SK-N-SH (cell line): ENCODE data around the gene TMEM259. TPM values are rescaled to one million over a fixed set of nuclear protein-coding genes. Genes with fewer than 3 reads are reported as not detected.

ENCODE experiments used
- CTCF ChIA-PET: fragments of 300-600, 350-600 bp; formaldehyde crosslinking; extraction: SDS; loops from one replicate; lab custom pipeline; 2021; lab: Yijun Ruan, JAX
- POLR2A ChIA-PET: fragments of 350-600 bp; sonication (Branson Sonifier 250); formaldehyde crosslinking; extraction: SDS; loops from one replicate; lab custom pipeline; 2020; ENCODE audit warnings: antibody characterized with exemption, inconsistent platforms; lab: Yijun Ruan, JAX
- DNase-seq: peaks from one replicate; pipeline ENCODE4 v3.0.0; 2012
- H2AFZ ChIP-seq: fragments of 200-600 bp; sonication (generic); 2 replicates; pipeline ENCODE4 v1.8.1; 2016; ENCODE audit warnings: antibody characterized with exemption, mild to moderate bottlenecking, low read depth
- H3F3A ChIP-seq: fragments of 200-600 bp; sonication (generic); replicated peaks from 2 replicates; pipeline ENCODE3; 2016; ENCODE audit warnings: antibody characterized with exemption, mild to moderate bottlenecking; ENCODE audit not compliant: insufficient read depth
- H3K27ac ChIP-seq, 2 experiments: fragments of 200-500 bp in 1 of 2; fragments of 200-600 bp in 1 of 2; sonication (Bioruptor generic) in 1 of 2; sonication (generic), shearing (Covaris generic) in 1 of 2; 2 replicates each; pipeline versions ENCODE4 v1.5.1 to v1.6.1; 2014 to 2016; ENCODE audit warnings: low read depth in 2 of 2, inconsistent platforms in 1 of 2, low read length in 1 of 2, mild to moderate bottlenecking in 1 of 2, mixed read lengths in 1 of 2
- H3K27me3 ChIP-seq: fragments of 200-600 bp; sonication (generic), shearing (Covaris generic); 2 replicates; pipeline ENCODE4 v1.6.1; 2016; ENCODE audit warnings: mixed run types; ENCODE audit not compliant: insufficient read depth
- H3K36me3 ChIP-seq, 2 experiments: fragments of 200-500 bp in 1 of 2; fragments of 200-600 bp in 1 of 2; sonication (Bioruptor generic) in 1 of 2; sonication (generic) in 1 of 2; replicated peaks in 1 of 2; 2 replicates each; pipeline versions ENCODE3 to v1.5.1; 2014 to 2016; ENCODE audit warnings: low read length in 1 of 2, mild to moderate bottlenecking in 1 of 2; ENCODE audit not compliant: insufficient read depth in 2 of 2, control insufficient read depth in 1 of 2
- H3K4me1 ChIP-seq, 2 experiments: fragments of 200-500 bp in 1 of 2; fragments of 200-600 bp in 1 of 2; sonication (Bioruptor generic) in 1 of 2; sonication (generic), shearing (Covaris generic) in 1 of 2; 2 replicates each; pipeline versions ENCODE4 v1.5.1 to v1.6.1; 2014 to 2016; ENCODE audit warnings: low read depth in 1 of 2, low read length in 1 of 2, mixed run types in 1 of 2; ENCODE audit not compliant: insufficient read depth in 2 of 2, control insufficient read depth in 1 of 2
- H3K4me2 ChIP-seq: fragments of 200-600 bp; sonication (generic), shearing (Covaris generic); 2 replicates; pipeline ENCODE4 v1.6.1; 2017; ENCODE audit warnings: mixed run types
- H3K4me3 ChIP-seq, 2 experiments: fragments of 200-500 bp in 1 of 2; fragments of 200-600 bp in 1 of 2; sonication (Bioruptor generic) in 1 of 2; sonication (generic), shearing (Covaris generic) in 1 of 2; 2 replicates each; pipeline versions ENCODE4 v1.5.1 to v1.8.1; 2014 to 2016; ENCODE audit warnings: low read depth in 2 of 2, inconsistent platforms in 1 of 2, low read length in 1 of 2, mild to moderate bottlenecking in 1 of 2, mixed read lengths in 1 of 2, moderate library complexity in 1 of 2
- H3K79me2 ChIP-seq: fragments of 200-600 bp; sonication (generic); 2 replicates; pipeline ENCODE4 v1.8.1; 2017; ENCODE audit warnings: mild to moderate bottlenecking; ENCODE audit not compliant: insufficient read depth
- H3K9ac ChIP-seq: fragments of 200-600 bp; sonication (generic); 2 replicates; pipeline ENCODE4 v1.6.1; 2017; ENCODE audit warnings: mixed run types
- H3K9me2 ChIP-seq: fragments of 200-600 bp; sonication (generic); 2 replicates; pipeline ENCODE4 v1.6.1; 2017; ENCODE audit warnings: mixed run types
- H3K9me3 ChIP-seq: fragments of 200-600 bp; sonication (generic); 2 replicates; pipeline ENCODE4 v1.6.1; 2017; ENCODE audit warnings: mixed run types, mild to moderate bottlenecking, moderate library complexity
- H4K20me1 ChIP-seq: fragments of 200-600 bp; sonication (generic); 2 replicates; pipeline ENCODE4 v1.6.1; 2017; ENCODE audit warnings: mild to moderate bottlenecking, mixed run types; ENCODE audit not compliant: insufficient read depth
- CHD2 ChIP-seq: fragments of 150-350 bp; IDR thresholded peaks from 2 replicates; pipeline ENCODE4 v1.6.1; 2018; ENCODE audit warnings: low read length; ENCODE audit not compliant: partially characterized antibody
- ELF1 ChIP-seq: IDR thresholded peaks from 2 replicates; pipeline ENCODE4 v1.4.0; 2012
- FOSL2 ChIP-seq: IDR thresholded peaks from 2 replicates; pipeline ENCODE4 v1.4.0; 2012; ENCODE audit warnings: low read depth, mild to moderate bottlenecking, moderate library complexity, borderline replicate concordance
- GATA2 ChIP-seq: sonication (generic); formaldehyde crosslinking; IDR thresholded peaks from 2 replicates; pipeline ENCODE4 v1.5.0; 2020; ENCODE audit warnings: mild to moderate bottlenecking, missing genetic modification reagents
- MEF2A ChIP-seq: IDR thresholded peaks from 2 replicates; pipeline ENCODE4 v1.4.0; 2012; ENCODE audit warnings: low read depth, borderline replicate concordance
- NRF1 ChIP-seq: IDR thresholded peaks from 2 replicates; pipeline ENCODE4 v1.6.1; 2012; ENCODE audit warnings: low read depth, mild to moderate bottlenecking, low read length
- POLR2AphosphoS5 ChIP-seq: IDR thresholded peaks from 2 replicates; pipeline ENCODE4 v1.6.1; 2012; ENCODE audit warnings: low read depth, low read length
- RXRA ChIP-seq: IDR thresholded peaks from 2 replicates; pipeline ENCODE4 v1.4.0; 2012; ENCODE audit warnings: low read depth, mild to moderate bottlenecking, borderline replicate concordance
- SIN3A ChIP-seq: IDR thresholded peaks from 2 replicates; pipeline ENCODE4 v1.6.1; 2012; ENCODE audit warnings: low read depth, mild to moderate bottlenecking, low read length, moderate library complexity, borderline replicate concordance
- TCF12 ChIP-seq: IDR thresholded peaks from 2 replicates; pipeline ENCODE4 v1.4.0; 2012
- TEAD4 ChIP-seq: IDR thresholded peaks from 2 replicates; pipeline ENCODE4 v1.4.0; 2012; ENCODE audit warnings: mild to moderate bottlenecking, borderline replicate concordance; ENCODE audit not compliant: insufficient read depth
- YY1 ChIP-seq: IDR thresholded peaks from 2 replicates; pipeline ENCODE4 v1.4.0; 2012; ENCODE audit warnings: low read depth, mild to moderate bottlenecking
- WGBS: methylation state at CpG from one replicate; pipeline ENCODE4 v1.1.6; 2017; ENCODE audit warnings: low lambda C conversion rate; 5-methylcytosine and 5-hydroxymethylcytosine counted together
- polyA plus RNA-seq, 3 experiments: library from polyadenylated mRNA; depleted of rRNA; stranded (reverse); fragments of >200 nt; gene quantifications; 2 replicates each; pipeline ENCODE4 v1.2.3, GENCODE V29; 2012
- TF ChIP-seq, protein P1 (sequence below): fragments of 150-350 bp; IDR thresholded peaks from 2 replicates; pipeline ENCODE4 v1.6.1; 2016; ENCODE audit warnings: mild to moderate bottlenecking, low read depth, low read length
- TF ChIP-seq, protein P2 (sequence below): IDR thresholded peaks from 2 replicates; pipeline ENCODE4 v1.4.0; 2012; ENCODE audit warnings: low read depth, borderline replicate concordance
- TF ChIP-seq, protein P3 (sequence below): IDR thresholded peaks from 2 replicates; pipeline ENCODE4 v1.6.1; 2012; ENCODE audit warnings: mild to moderate bottlenecking, low read depth, low read length, moderate library complexity

TMEM259 gene
- polyA plus RNA-seq, 1 of the 3 experiments (the other 2 are of a cell fraction): 138 TPM

DNA sequence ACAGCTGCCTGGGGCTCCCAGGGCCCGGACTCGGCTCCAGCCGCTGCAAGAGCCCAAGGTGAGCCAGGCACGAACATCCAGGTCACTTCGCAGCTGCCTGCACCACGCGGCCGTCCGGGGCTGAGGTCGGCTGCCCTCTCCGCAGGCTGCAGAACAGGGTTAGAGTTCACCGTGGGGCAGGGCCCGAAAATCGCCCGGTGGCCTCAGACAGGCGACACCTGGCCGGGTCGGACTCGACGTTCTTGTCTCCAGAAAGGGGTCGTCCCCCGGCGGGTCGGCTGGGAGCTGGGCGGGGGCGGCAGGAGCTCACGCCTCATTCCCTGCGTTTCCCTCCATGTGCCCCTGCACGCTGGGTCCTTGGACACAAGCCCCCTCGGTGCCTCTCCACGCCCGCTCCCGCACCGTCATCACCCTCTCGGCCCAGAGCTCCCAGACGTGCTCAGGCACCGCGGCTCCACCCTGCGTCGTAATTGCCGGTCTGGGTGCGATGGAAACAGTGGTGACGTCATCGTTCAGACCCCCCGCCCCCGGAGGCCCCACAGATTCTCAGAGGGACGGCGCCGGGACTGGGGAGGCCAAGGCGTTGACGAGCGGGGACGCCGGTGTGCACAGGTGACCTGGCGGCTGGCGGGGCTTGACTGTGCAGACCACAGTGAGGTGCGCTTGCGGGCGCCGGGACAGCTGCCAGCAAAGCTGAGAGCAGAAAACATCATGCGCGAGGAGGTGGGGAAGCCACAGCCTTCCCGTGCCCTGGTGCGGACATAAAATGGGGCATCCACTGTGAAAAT is 24.7 kb downstream of the TMEM259 start:
- Histone ChIP-seq H2AFZ (no peak overlapping the region), H3K4me1 (peaks cover 0 to 9% of the 10 kb centered on the region in 2 experiments; a peak in 1 of 4 replicates), H3K4me2 (peak overlapping the region; percentile 75), H3K27me3 (peaks cover 36% of the 10 kb centered on the region; the same call in 1 of the 2 replicates), H4K20me1 (0 out of 2 replicates have a peak, but pooled peaks cover 6% of the 10 kb centered on the region), H3F3A (peaks cover 8% of the 10 kb centered on the region), H3K27ac (no peak overlapping the region), H3K9me3 (no peaks in the 10 kb centered on the region), H3K79me2 (no peaks in the 10 kb centered on the region), H3K9ac (no peak overlapping the region), H3K4me3 (peak overlapping the region; percentile 13 to 28; a peak in 2 of 4 replicates), H3K36me3 (peaks cover 0 to 21% of the 10 kb centered on the region in 2 experiments), H3K9me2 (no peaks in the 10 kb centered on the region)
- ChIA-PET CTCF (interaction anchor here (0.5 to 3.2 kb wide), 12 partner anchors 8 to 227 kb away, joined by 3 to 18 read pairs (median 4); partner anchors contain the start of gene WDR18), POLR2A (interaction anchor here (0.5 to 3.9 kb wide), 4 partner anchors 11 to 273 kb away, joined by 3 to 23 read pairs (median 4); partner anchors contain the start of genes CIRBP and WDR18)
- DNase-seq: peak; percentile 83
- 12% methylated on average over 20 of the region's 64 CpGs for WGBS
- TF ChIP-seq, protein P1, sequence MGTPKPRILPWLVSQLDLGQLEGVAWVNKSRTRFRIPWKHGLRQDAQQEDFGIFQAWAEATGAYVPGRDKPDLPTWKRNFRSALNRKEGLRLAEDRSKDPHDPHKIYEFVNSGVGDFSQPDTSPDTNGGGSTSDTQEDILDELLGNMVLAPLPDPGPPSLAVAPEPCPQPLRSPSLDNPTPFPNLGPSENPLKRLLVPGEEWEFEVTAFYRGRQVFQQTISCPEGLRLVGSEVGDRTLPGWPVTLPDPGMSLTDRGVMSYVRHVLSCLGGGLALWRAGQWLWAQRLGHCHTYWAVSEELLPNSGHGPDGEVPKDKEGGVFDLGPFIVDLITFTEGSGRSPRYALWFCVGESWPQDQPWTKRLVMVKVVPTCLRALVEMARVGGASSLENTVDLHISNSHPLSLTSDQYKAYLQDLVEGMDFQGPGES: no peak
- TF ChIP-seq RXRA: no peak
- 0 out of 2 replicates have a peak, but pooled peaks have one; percentile 5 for TF ChIP-seq NRF1
- peak; percentile 14; the same call in 1 of the 2 replicates for TF ChIP-seq FOSL2

DNA sequence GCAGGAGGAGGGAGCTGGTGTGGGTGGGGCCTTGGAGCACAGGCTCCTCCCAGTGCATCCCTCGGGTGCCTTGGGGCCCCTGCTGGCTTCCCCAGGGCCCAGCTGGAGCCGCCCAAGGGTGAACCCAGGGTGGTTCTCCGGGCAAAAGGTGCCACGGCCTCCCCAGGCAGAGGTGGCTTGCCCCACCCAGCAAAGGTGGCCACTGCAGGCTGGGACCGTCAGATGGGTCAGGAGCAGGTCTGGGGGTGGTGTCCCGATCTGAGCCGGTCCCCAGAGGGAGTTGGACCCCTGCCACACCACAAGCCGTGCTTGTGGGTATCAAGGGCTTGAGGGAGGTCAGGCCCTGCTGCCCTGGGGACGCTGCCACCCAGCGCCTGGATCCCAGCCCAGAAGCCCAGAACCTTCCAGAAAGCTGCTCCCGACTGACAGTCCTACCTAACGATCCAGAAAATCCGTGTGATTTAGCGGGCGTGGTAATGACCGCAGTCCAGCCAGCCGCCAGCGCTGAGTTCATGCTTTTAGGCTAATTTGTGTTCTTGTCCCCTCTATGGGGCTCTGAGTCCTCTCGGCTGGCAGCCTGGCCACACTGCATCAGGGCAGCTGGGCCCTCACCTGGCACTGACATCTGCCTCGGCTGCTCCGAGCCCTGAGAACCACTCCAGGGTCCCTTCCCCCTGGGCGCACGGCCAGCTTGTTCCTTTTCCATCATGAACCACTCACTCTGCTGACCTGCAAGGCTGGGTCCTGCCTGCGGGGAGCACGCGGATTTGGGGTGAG is 25.7 kb downstream of the TMEM259 start:
- POLR2A ChIA-PET: interaction anchor here (1.4 to 3.9 kb wide), 2 partner anchors 10 to 274 kb away, joined by 4 to 23 read pairs; partner anchors contain the start of genes CIRBP and WDR18
- CTCF ChIA-PET: interaction anchor here (0.9 to 3.2 kb wide), 6 partner anchors 9 to 227 kb away, joined by 3 to 18 read pairs (median 4); partner anchors contain the start of gene WDR18
- Histone ChIP-seq H3F3A (peaks cover 7% of the 10 kb centered on the region), H3K79me2 (no peaks in the 10 kb centered on the region), H3K4me1 (peaks cover 0 to 9% of the 10 kb centered on the region in 2 experiments; a peak in 1 of 4 replicates), H3K4me2 (no peak overlapping the region), H2AFZ (no peak overlapping the region)
- TF ChIP-seq, protein P2, sequence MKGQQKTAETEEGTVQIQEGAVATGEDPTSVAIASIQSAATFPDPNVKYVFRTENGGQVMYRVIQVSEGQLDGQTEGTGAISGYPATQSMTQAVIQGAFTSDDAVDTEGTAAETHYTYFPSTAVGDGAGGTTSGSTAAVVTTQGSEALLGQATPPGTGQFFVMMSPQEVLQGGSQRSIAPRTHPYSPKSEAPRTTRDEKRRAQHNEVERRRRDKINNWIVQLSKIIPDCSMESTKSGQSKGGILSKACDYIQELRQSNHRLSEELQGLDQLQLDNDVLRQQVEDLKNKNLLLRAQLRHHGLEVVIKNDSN: no peak
- no peak for TF ChIP-seq TCF12
- TF ChIP-seq, protein P3, sequence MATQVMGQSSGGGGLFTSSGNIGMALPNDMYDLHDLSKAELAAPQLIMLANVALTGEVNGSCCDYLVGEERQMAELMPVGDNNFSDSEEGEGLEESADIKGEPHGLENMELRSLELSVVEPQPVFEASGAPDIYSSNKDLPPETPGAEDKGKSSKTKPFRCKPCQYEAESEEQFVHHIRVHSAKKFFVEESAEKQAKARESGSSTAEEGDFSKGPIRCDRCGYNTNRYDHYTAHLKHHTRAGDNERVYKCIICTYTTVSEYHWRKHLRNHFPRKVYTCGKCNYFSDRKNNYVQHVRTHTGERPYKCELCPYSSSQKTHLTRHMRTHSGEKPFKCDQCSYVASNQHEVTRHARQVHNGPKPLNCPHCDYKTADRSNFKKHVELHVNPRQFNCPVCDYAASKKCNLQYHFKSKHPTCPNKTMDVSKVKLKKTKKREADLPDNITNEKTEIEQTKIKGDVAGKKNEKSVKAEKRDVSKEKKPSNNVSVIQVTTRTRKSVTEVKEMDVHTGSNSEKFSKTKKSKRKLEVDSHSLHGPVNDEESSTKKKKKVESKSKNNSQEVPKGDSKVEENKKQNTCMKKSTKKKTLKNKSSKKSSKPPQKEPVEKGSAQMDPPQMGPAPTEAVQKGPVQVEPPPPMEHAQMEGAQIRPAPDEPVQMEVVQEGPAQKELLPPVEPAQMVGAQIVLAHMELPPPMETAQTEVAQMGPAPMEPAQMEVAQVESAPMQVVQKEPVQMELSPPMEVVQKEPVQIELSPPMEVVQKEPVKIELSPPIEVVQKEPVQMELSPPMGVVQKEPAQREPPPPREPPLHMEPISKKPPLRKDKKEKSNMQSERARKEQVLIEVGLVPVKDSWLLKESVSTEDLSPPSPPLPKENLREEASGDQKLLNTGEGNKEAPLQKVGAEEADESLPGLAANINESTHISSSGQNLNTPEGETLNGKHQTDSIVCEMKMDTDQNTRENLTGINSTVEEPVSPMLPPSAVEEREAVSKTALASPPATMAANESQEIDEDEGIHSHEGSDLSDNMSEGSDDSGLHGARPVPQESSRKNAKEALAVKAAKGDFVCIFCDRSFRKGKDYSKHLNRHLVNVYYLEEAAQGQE: no peak
- TF ChIP-seq TEAD4: no peak
- TF ChIP-seq GATA2 (CRISPR knock-in tag): no peak
- no peak for TF ChIP-seq RXRA
- TF ChIP-seq POLR2AphosphoS5: no peak
- TF ChIP-seq FOSL2: no peak
- no peak for TF ChIP-seq YY1
- TF ChIP-seq MEF2A: no peak
- TF ChIP-seq ELF1: no peak
- TF ChIP-seq SIN3A: no peak
- TF ChIP-seq CHD2: no peak
- TF ChIP-seq, all 33 proteins: peak for 0
- peaks cover 36% of the 10 kb centered on the region; the same call in 1 of the 2 replicates for H3K27me3 ChIP-seq
- H4K20me1 ChIP-seq: 0 out of 2 replicates have a peak, but pooled peaks cover 6% of the 10 kb centered on the region
- H3K9ac ChIP-seq: no peak overlapping the region
- DNase-seq: no peak
- no peak overlapping the region for H3K4me3 ChIP-seq
- H3K9me3 ChIP-seq: no peaks in the 10 kb centered on the region
- no peaks in the 10 kb centered on the region for H3K9me2 ChIP-seq
- peaks cover 0 to 27% of the 10 kb centered on the region in 2 experiments for H3K36me3 ChIP-seq
- 91% methylated on average over 9 of the region's 26 CpGs for WGBS
- H3K27ac ChIP-seq: no peak overlapping the region
